Thymus (tissue), 11 donors: ENCODE results near the gene ETV6. TPM values are rescaled to one million over a fixed set of nuclear protein-coding genes. Genes with fewer than 3 reads are reported as not detected.

ENCODE experiments used
- DNase-seq, 9 donors: peaks; one replicate each; pipeline ENCODE4 v3.0.0-alpha.2; 2013; ENCODE audit warnings: low spot score in 9 of 9, low read depth in 6 of 9, missing footprints in 1 of 9
- H3K27ac ChIP-seq, 2 donors: one replicate each; pipeline ENCODE4 v1.5.1; 2013; ENCODE audit warnings: control low read depth in 1 of 2, low read depth in 1 of 2, low read length in 1 of 2, mild to moderate bottlenecking in 1 of 2, moderate library complexity in 1 of 2
- H3K27me3 ChIP-seq, 2 donors: one replicate each; pipeline ENCODE4 v1.5.1; 2013; ENCODE audit warnings: low read length in 1 of 2; ENCODE audit not compliant: control insufficient read depth in 2 of 2, insufficient read depth in 1 of 2
- H3K36me3 ChIP-seq, 2 donors: one replicate each; pipeline ENCODE4 v1.5.1; 2013; ENCODE audit warnings: low read length in 1 of 2, mild to moderate bottlenecking in 1 of 2, moderate library complexity in 1 of 2; ENCODE audit not compliant: control insufficient read depth in 2 of 2, insufficient read depth in 2 of 2
- H3K4me1 ChIP-seq, 2 donors: one replicate each; pipeline ENCODE4 v1.5.1; 2013; ENCODE audit warnings: low read length in 2 of 2; ENCODE audit not compliant: control insufficient read depth in 2 of 2, insufficient read depth in 2 of 2
- H3K4me3 ChIP-seq, 2 donors: one replicate each; pipeline ENCODE4 v1.5.1; 2013; ENCODE audit warnings: low read length in 2 of 2, control low read depth in 1 of 2, mild to moderate bottlenecking in 1 of 2
- H3K9me3 ChIP-seq, 2 donors: one replicate each; pipeline ENCODE4 v1.5.1; 2013; ENCODE audit warnings: low read length in 1 of 2, mild to moderate bottlenecking in 1 of 2; ENCODE audit not compliant: control insufficient read depth in 2 of 2, insufficient read depth in 1 of 2
- WGBS: extraction: QIAGEN DNeasy Blood & Tissue Kit; methylation state at CpG from one replicate; pipeline ENCODE4 v1.1.7; 2013; 5-methylcytosine and 5-hydroxymethylcytosine counted together
- polyA plus RNA-seq: library from polyadenylated mRNA; stranded (reverse); fragments of 200-250 nt; gene quantifications from one replicate; pipeline ENCODE4 v1.2.3, GENCODE V29; 2013
- total RNA-seq: library from RNA; stranded (reverse); fragments of 120-200 nt; gene quantifications from one replicate; pipeline ENCODE4 v1.2.4, GENCODE V29; 2013
- donor health status: healthy.

Gene ETV6
- total and polyA plus RNA-seq, 2 donors, result 15.0 to 18.3 TPM

DNA sequence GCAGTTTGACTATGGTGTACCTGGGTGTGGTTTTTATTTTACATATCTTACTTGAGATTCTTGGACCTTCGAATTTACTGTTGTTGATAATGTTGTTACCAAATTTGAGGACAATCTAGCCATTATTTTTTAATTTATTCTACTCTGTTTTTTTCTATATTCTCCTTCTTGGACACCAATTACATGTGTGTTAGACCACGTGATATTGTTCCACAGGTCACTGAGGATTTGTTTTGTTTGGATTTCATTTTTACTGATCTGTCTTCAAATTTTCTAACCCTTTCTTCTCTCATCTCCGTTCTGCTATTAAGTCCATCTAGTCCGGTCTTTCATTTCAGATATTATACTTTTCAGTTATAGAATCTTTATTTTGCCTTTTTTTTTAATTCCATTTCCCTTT lies 216.3 kb downstream of the ETV6 start:
- no peak for DNase-seq
- 98% methylated on average over 4 of the region's 4 CpGs for WGBS
- H3K36me3 ChIP-seq, result peaks cover 31 to 77% of the 10 kb centered on the region in 2 donors

DNA sequence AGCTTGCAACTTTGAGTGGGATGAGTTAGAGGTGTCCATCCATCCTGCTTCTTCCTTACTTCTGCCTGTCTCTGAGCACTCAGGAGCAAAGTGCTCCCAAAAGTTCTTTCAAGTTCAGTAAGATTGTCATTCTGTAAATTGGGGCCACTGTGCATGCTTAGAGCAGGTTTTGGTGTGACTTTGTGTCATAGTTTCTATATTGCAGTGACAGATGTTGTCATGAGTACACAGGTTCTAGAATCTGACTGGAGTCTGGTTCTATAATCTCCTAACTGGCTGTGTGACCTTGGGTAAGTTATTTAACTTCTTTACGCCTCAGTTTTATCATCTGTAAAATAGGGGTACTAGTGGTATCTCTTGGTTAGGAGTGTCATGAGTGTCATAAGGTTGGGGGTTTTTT lies 218.6 kb downstream of the ETV6 start:
- H3K27me3 ChIP-seq, result no peaks in the 10 kb centered on the region
- H3K36me3 ChIP-seq, result peaks cover 48 to 74% of the 10 kb centered on the region in 2 donors
- no peak for DNase-seq
- peaks cover 0 to 2% of the 10 kb centered on the region in 2 donors for H3K9me3 ChIP-seq
- 97% methylated on average over 1 of the region's 1 CpG for WGBS
- H3K27ac ChIP-seq, result no peak overlapping the region
- no peak overlapping the region for H3K4me3 ChIP-seq
- peaks cover 0 to 3% of the 10 kb centered on the region in 2 donors for H3K4me1 ChIP-seq

More for the DNA sequence above, 216.3 kb downstream of the ETV6 start:
- no peak overlapping the region for H3K27ac ChIP-seq
- H3K4me1 ChIP-seq, result peaks cover 0 to 20% of the 10 kb centered on the region in 2 donors
- peaks cover 0 to 2% of the 10 kb centered on the region in 2 donors for H3K9me3 ChIP-seq
- H3K27me3 ChIP-seq, result no peaks in the 10 kb centered on the region
- no peak overlapping the region for H3K4me3 ChIP-seq

DNA sequence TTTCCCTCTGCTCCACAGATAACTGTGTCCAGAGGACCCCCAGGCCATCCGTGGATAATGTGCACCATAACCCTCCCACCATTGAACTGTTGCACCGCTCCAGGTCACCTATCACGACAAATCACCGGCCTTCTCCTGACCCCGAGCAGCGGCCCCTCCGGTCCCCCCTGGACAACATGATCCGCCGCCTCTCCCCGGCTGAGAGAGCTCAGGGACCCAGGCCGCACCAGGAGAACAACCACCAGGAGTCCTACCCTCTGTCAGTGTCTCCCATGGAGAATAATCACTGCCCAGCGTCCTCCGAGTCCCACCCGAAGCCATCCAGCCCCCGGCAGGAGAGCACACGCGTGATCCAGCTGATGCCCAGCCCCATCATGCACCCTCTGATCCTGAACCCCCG lies 219.9 kb downstream of the ETV6 start:
- 98% methylated on average over 18 of the region's 18 CpGs for WGBS
- no peaks in the 10 kb centered on the region for H3K27me3 ChIP-seq
- peaks cover 0 to 2% of the 10 kb centered on the region in 2 donors for H3K9me3 ChIP-seq
- no peak overlapping the region for H3K27ac ChIP-seq
- H3K36me3 ChIP-seq, result peaks cover 39 to 65% of the 10 kb centered on the region in 2 donors
- no peak for DNase-seq
- no peak overlapping the region for H3K4me3 ChIP-seq
- peaks cover 0 to 3% of the 10 kb centered on the region in 2 donors for H3K4me1 ChIP-seq

DNA sequence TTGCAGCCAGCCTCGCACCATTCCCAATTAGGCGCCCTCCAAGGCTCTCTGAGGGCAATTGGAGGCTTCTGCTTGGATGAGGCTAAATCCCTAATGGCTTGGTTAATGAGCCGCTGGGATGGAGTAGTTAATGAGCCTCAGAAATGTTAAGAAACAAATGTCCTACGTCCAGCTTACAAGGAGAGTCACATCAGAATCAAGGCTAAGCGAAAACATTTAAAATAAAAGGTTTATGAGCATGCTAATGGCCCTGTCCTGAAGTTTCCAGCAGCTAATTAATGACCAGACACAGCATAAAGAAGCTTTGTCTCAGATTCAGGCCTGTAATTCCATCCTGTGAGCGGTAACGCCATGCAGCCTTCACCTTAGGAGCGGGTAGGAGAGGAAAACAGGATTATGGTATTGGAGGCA lies 220.6 kb downstream of the ETV6 start:
- no peak for DNase-seq
- Histone ChIP-seq H3K4me1 (peaks cover under 1 to 3% of the 10 kb centered on the region in 2 donors), H3K27me3 (no peaks in the 10 kb centered on the region), H3K9me3 (no peaks in the 10 kb centered on the region), H3K27ac (no peak overlapping the region), H3K36me3 (peaks cover 39 to 61% of the 10 kb centered on the region in 2 donors), H3K4me3 (no peak overlapping the region)
- WGBS, result 97% methylated on average over 8 of the region's 8 CpGs

DNA sequence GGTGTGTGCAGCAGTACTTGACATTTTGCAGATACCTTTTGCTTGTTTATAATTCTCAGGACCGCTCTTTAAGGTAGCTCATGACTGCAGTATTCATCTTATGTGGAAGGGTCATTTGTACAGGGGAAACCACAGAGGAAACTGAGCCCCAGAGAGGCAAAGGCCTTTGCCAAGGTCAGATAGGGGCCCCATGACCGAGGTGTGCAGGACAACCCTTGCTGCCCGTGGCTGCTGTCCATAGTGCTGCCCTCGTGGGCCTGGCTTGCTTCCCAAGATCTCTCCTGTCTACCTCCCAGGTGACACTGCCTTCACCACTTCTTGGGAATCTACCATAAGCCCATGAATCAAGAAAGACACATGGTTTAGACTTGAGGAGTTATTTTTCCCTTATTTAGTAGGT lies 222.6 kb downstream of the ETV6 start:
- peak overlapping the region in 1 of 2 donors; percentile 18 for H3K27ac ChIP-seq
- peaks cover 39 to 55% of the 10 kb centered on the region in 2 donors for H3K36me3 ChIP-seq
- DNase-seq, result no peak
- no peak overlapping the region for H3K4me3 ChIP-seq
- H3K27me3 ChIP-seq, result no peaks in the 10 kb centered on the region
- H3K9me3 ChIP-seq, result no peaks in the 10 kb centered on the region
- peaks cover 20 to 21% of the 10 kb centered on the region in 2 donors for H3K4me1 ChIP-seq
- WGBS, result 96% methylated on average over 4 of the region's 4 CpGs

DNA sequence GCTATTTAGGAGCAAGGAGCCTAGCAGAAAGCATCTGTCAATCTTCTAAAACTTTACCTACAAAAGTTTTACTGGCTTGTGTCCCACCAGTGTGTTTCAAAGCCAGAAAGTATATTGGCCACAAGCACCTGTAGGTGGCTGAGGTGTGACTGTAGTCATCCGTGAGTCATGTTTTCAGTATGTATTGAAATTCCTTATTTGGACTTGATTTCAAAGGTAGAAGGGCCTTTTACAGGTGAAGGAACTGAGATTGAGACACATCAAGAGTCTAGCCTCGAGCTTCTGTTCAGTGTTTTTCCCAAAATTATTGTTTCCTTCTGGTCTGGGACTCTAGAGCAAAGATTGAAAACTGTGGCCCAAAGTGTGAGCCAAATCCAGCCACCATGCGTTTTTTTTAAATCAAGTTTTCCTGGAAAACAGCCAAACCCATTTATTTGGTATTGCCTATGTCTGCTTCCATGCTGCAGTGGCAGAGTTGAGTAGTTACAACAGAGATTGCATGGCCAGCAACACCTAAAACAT lies 226.0 kb downstream of the ETV6 start:
- no peaks in the 10 kb centered on the region for H3K27me3 ChIP-seq
- 39% methylated on average over 3 of the region's 3 CpGs for WGBS
- H3K4me3 ChIP-seq, result no peak overlapping the region
- peaks cover 23 to 53% of the 10 kb centered on the region in 2 donors for H3K36me3 ChIP-seq
- H3K9me3 ChIP-seq, result no peaks in the 10 kb centered on the region
- DNase-seq, result no peak
- H3K4me1 ChIP-seq, result peaks cover 40 to 41% of the 10 kb centered on the region in 2 donors
- peak overlapping the region; percentile 65 to 86 for H3K27ac ChIP-seq

DNA sequence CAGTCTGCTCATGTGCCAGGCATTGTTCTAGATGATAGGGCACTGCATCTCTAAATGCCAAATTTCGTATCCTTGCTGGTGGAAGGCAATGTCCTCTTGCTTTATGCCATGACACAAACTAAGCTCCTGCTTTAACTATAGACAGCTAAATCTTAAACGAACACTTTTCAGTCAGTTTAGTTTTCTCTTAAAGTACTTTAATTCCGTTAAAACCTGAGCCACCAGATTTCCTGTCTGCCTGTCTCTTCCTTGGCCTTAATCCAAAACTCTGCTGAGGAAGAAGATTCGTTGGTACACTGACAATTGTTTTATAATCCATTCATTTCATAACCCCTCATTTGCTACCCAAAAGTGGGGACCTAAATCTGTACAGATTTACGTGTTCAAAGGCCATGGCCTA lies 226.8 kb downstream of the ETV6 start:
- 6% methylated on average over 5 of the region's 5 CpGs for WGBS
- peak overlapping the region; percentile 77 to 86 for H3K27ac ChIP-seq

DNA sequence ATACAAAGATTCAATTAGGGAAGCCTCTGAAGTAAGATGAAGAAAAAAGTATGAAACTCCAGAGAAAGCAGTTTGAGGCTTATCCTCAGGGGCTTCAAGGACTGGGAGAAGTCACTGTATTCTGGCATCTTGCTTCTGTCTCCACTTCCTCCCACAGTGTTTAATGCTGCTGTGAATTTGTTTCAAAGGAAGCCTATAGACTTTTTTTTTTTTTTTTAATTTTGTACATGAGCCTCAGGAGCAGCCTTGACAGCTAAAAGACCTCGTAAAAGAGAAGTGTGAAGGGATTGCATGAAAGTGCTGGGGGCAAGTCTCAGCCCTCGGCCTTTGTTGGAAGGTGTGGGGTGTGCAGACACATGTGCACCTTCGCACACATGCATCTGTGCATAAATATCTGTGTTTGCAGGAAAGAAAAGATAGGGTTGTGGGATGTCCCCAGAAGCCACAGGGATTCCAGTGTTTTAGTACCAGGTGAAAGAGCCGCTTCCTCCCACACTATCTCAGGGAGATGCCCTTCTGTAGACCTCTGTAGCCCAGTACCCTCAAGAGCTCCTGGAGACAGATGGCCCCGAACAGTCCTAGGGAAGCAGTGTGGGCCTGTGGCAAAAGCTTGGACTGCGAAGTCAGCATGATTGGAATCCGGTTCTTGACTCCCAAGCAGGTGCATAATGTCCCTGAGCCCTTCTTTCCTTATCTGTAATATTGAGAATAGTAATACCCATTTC lies 227.8 kb downstream of the ETV6 start:
- WGBS, result 36% methylated on average over 7 of the region's 7 CpGs
- Histone ChIP-seq H3K27me3 (no peaks in the 10 kb centered on the region), H3K27ac (peak overlapping the region; percentile 39 to 86), H3K4me3 (no peak overlapping the region), H3K36me3 (peaks cover 17 to 54% of the 10 kb centered on the region in 2 donors), H3K9me3 (peaks cover 0 to 2% of the 10 kb centered on the region in 2 donors), H3K4me1 (peaks cover 42 to 44% of the 10 kb centered on the region in 2 donors)
- peak in 1 of 9 donors; percentile 65 for DNase-seq

More for the DNA sequence above, 226.8 kb downstream of the ETV6 start:
- no peak for DNase-seq
- H3K27me3 ChIP-seq, result no peaks in the 10 kb centered on the region
- peaks cover 40 to 44% of the 10 kb centered on the region in 2 donors for H3K4me1 ChIP-seq
- no peak overlapping the region for H3K4me3 ChIP-seq
- peaks cover 0 to 2% of the 10 kb centered on the region in 2 donors for H3K9me3 ChIP-seq
- peaks cover 23 to 54% of the 10 kb centered on the region in 2 donors for H3K36me3 ChIP-seq
